HL-60/S4 treated with retinoic acid at 250 ng/mL for 4 days and 3 days (cell line): ENCODE measurements around the gene PCLO.
"Not testable (repeated sequence)": the region's sequence is repeated elsewhere in the genome, so short reads cannot be mapped to it uniquely, and the experiment has no call there.

Experiments used
- in situ Hi-C: fragments of 300-500 bp; cut with MboI; formaldehyde crosslinking; loops from 2 replicates; pipeline ENCODE4 v1.7.0; 2022; ENCODE audit warnings: low sequenced_read_pairs

The PCLO gene

GRCh38 chr7:83142365-83142764, 20.3 kb downstream of the PCLO start:
- in situ Hi-C loops, result no loop called here

GRCh38 chr7:83141927-83142326, 20.8 kb downstream of the PCLO start:
- in situ Hi-C loops, result no loop called here

GRCh38 chr7:83130623-83131545, 31.8 kb downstream of the PCLO start:
- in situ Hi-C loops, result no loop called here

GRCh38 chr7:83130191-83130590, 32.5 kb downstream of the PCLO start:
- in situ Hi-C loops, result no loop called here

GRCh38 chr7:83119494-83119893, 43.2 kb downstream of the PCLO start:
- in situ Hi-C loops, result no loop called here

- in situ Hi-C loops, result no loop called here
These were observed 43.7 kb downstream of the PCLO start for GRCh38 chr7:83119026-83119382.

GRCh38 chr7:83118347-83119025, 44.2 kb downstream of the PCLO start:
- in situ Hi-C loops, result no loop called here

- in situ Hi-C loops, result no loop called here
These were observed 45.2 kb downstream of the PCLO start for GRCh38 chr7:83117466-83117865.

- in situ Hi-C loops, result no loop called here
These were observed 51.3 kb downstream of the PCLO start for GRCh38 chr7:83111391-83111790.

GRCh38 chr7:83109352-83109751, 53.3 kb downstream of the PCLO start:
- in situ Hi-C loops, result no loop called here

GRCh38 chr7:83105948-83106347, 56.7 kb downstream of the PCLO start:
- in situ Hi-C loops, result no loop called here

- in situ Hi-C loops, result no loop called here
These were observed 57.6 kb downstream of the PCLO start for GRCh38 chr7:83105063-83105462.

GRCh38 chr7:83101530-83101929, 61.2 kb downstream of the PCLO start:
- in situ Hi-C loops, result no loop called here

GRCh38 chr7:83096065-83096580, 66.6 kb downstream of the PCLO start:
- in situ Hi-C loops, result no loop called here

GRCh38 chr7:83085299-83085698, 77.4 kb downstream of the PCLO start:
- in situ Hi-C loops, result no loop called here

- in situ Hi-C loops, result not testable (repeated sequence)
These were observed 82.8 kb downstream of the PCLO start for GRCh38 chr7:83079879-83080278.

- in situ Hi-C loops, result no loop called here
These were observed 85.4 kb downstream of the PCLO start for GRCh38 chr7:83077328-83077727.

- in situ Hi-C loops, result no loop called here
These were observed 89.8 kb downstream of the PCLO start for GRCh38 chr7:83072576-83073517.

- in situ Hi-C loops, result no loop called here
These were observed 97.0 kb downstream of the PCLO start for GRCh38 chr7:83065714-83066113.

- in situ Hi-C loops, result no loop called here
These were observed 102.5 kb downstream of the PCLO start for GRCh38 chr7:83060218-83060617.

GRCh38 chr7:83058667-83059066, 104.0 kb downstream of the PCLO start:
- in situ Hi-C loops, result no loop called here
